ENCODE data around the gene PDZRN4. TPM values are rescaled to one million over a fixed set of nuclear protein-coding genes. Genes with fewer than 3 reads are reported as not detected.

The PDZRN4 gene
- total and polyA plus RNA-seq, 2 of the 4 experiments (the other 2 are of a cell fraction) = not detected

- H4K20me1 ChIP-seq (ENCODE audit: insufficient read depth, low read length) = no peaks in the 10 kb centered on the region
- no peaks in the 10 kb centered on the region for H3K9me1 ChIP-seq (ENCODE audit: insufficient read depth, low read length)
- no peak for TF ChIP-seq RAD21 (IDR thresholded peaks at IDR 0.05; ENCODE audit: low read length)
- TF ChIP-seq SMC3 (IDR thresholded peaks at IDR 0.05; ENCODE audit: low read depth, low read length) = no peak
- TF ChIP-seq MAFK (IDR thresholded peaks at IDR 0.05; ENCODE audit: low read depth, low read length) = no peak
- TF ChIP-seq POLR2A (IDR thresholded peaks at IDR 0.05; ENCODE audit: low read depth, low read length) = no peak
- TF ChIP-seq CEBPB (IDR thresholded peaks at IDR 0.05; ENCODE audit: low read depth, low read length) = no peak
- TF ChIP-seq CHD1 (IDR thresholded peaks at IDR 0.05; ENCODE audit: low read depth, low read length) = no peak
- TF ChIP-seq CTCF (conservative IDR thresholded peaks at IDR 0.05; ENCODE audit: low read depth, low read length) = no peak
- no peak for TF ChIP-seq BHLHE40 (IDR thresholded peaks at IDR 0.05; ENCODE audit: low read depth, low read length)
- TF ChIP-seq USF2 (IDR thresholded peaks at IDR 0.05; ENCODE audit: low read depth, low read length) = no peak
- no peak for TF ChIP-seq MAZ (IDR thresholded peaks at IDR 0.05; ENCODE audit: borderline replicate concordance, low read depth, low read length)
- no peak for TF ChIP-seq MXI1 (IDR thresholded peaks at IDR 0.05; ENCODE audit: borderline replicate concordance, low read depth, low read length)
- TF ChIP-seq ELK1 (IDR thresholded peaks at IDR 0.05; ENCODE audit: borderline replicate concordance, low read depth, low read length) = no peak
- TF ChIP-seq RCOR1 (IDR thresholded peaks at IDR 0.05; ENCODE audit: insufficient replicate concordance, low read length) = no peak
- POLR2A ChIA-PET (ENCODE audit: unreplicated experiment) = no interaction called here
- H3K79me1 ChIP-seq (ENCODE audit: low read depth in 1 of 2, low read length in 2 of 2) = no peaks in the 10 kb centered on the region
- no peak overlapping the region for H3K14ac ChIP-seq (replicated peaks; ENCODE audit: low read depth, low read length)
- H2BK20ac ChIP-seq (ENCODE audit: low read depth, low read length) = no peak overlapping the region
- BruUV-seq (replicated peaks) = no TSS peak
- intact Hi-C loops (cut with micrococcal nuclease) (no loop called here), dilution Hi-C loops (cut with HindIII; ENCODE audit: low sequenced_read_pairs, unreplicated experiment) (no loop called here), in situ Hi-C loops (cut with MboI; ENCODE audit: low sequenced_read_pairs) (no loop called here)
- H2BK15ac ChIP-seq (ENCODE audit: low read depth, low read length) = no peak overlapping the region
- no peak for ATAC-seq (ENCODE audit: low read depth)
- no peak overlapping the region for H2AK5ac ChIP-seq (ENCODE audit: low read depth, low read length)
- H3K27me3 ChIP-seq (ENCODE audit: control insufficient read depth, insufficient read depth, low read length) = no peaks in the 10 kb centered on the region
- no peak overlapping the region for H3K23ac ChIP-seq (ENCODE audit: low read depth, low read length)
- no peak overlapping the region for H3K9ac ChIP-seq (ENCODE audit: low read depth, low read length)
- no peak overlapping the region for H2AK9ac ChIP-seq (replicated peaks; ENCODE audit: low read depth, low read length, poor library complexity)
- H3K4ac ChIP-seq (ENCODE audit: low read depth, low read length) = no peak overlapping the region
- no peak for DNase-seq
- H4K5ac ChIP-seq (ENCODE audit: low read depth, low read length) = no peak overlapping the region
- no peak overlapping the region for H2BK120ac ChIP-seq (ENCODE audit: low read depth, low read length)
- H3K9me3 ChIP-seq (ENCODE audit: control insufficient read depth, insufficient read depth, low read length) = no peaks in the 10 kb centered on the region
- H4K8ac ChIP-seq (ENCODE audit: low read depth in 2 of 2, low read length in 2 of 2) = no peak overlapping the region
- CTCF ChIA-PET = interaction anchor here (0.8 kb wide), 1 partner anchor 9 kb away, joined by 3 read pairs; no protein-coding TSS in a partner anchor
- no peak overlapping the region for H2AFZ ChIP-seq (replicated peaks; ENCODE audit: low read length, poor library complexity)
- no peak overlapping the region for H3K27ac ChIP-seq (ENCODE audit: insufficient read depth, low read length)
- no peaks in the 10 kb centered on the region for H3K36me3 ChIP-seq (ENCODE audit: control insufficient read depth, insufficient read depth, low read length)
- no peaks in the 10 kb centered on the region for H3K4me1 ChIP-seq (ENCODE audit: control insufficient read depth, insufficient read depth, low read length)
- no peak overlapping the region for H3K4me2 ChIP-seq (ENCODE audit: low read depth, low read length)
- WGBS, 2 experiments (ENCODE audit: extremely low coverage in 2 of 2, insufficient read length in 1 of 2) = no CpG with 5 or more reads among the region's 1 CpG
- H3K56ac ChIP-seq (ENCODE audit: extremely low read depth, insufficient read depth, low read length) = no peak overlapping the region
- no peak overlapping the region for H3K18ac ChIP-seq (ENCODE audit: low read depth, low read length)
- H4K91ac ChIP-seq (ENCODE audit: insufficient read depth, low read depth, low read length) = no peak overlapping the region
- no peak overlapping the region for H3K4me3 ChIP-seq (ENCODE audit: insufficient read depth, low read depth, low read length)
- no peak overlapping the region for H2BK5ac ChIP-seq (ENCODE audit: low read depth, low read length, poor library complexity, severe bottlenecking)
Observed at GRCh38 chr12:41424651-41425050, 236.5 kb downstream of the PDZRN4 start.

All from IMR-90 (cell line).